Cortex of kidney (tissue), 1 donor: Measurements from ENCODE around the gene HP1BP3.

Source experiments
- DNase-seq: peaks from one replicate; lab custom pipeline; 2025; lab: John Stamatoyannopoulos, UW

Gene HP1BP3

DNA sequence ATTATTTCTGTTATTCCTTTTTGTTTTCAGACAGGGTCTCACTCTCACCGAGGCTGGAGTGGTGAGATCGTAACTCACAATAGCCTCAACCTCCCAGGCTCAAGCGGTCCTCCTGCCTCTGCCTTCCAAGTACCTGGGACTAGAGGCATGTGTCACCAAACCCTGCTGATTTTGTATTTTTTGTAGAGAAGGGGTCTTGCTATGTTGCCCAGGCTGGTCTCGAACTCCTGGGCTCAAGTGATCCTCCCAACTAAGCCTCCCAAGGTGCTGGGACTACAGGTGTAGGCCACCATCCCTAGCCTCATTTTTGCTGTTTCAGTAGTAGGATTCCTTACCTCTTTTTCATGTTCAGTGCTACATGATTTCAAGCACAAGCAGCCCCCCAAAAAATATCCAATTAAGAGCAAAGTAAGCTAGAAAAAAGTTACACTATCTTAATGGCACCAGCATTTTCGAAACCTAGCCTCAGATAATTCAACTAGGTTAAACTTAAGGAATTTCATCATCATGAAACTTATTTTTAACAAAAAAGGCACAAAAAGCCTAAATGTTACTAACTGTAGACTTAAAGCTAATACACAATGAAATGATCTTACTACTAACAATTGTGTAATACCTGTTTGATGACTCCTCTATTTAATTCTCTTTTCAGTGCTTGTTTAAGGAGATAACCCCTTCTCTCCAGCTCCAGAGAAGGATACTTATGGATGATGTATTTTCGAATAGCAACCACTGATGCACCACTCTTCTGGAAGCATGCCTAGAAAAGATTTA is 16.6 kb downstream of the HP1BP3 start:
- no peak for DNase-seq

- no peak for DNase-seq
Observed at GRCh38 chr1:20767271-20767670, 19.8 kb downstream of the HP1BP3 start.

GRCh38 chr1:20763417-20763816 is 23.7 kb downstream of the HP1BP3 start:
- no peak for DNase-seq

GRCh38 chr1:20760322-20760721 is 26.8 kb downstream of the HP1BP3 start:
- no peak for DNase-seq

- DNase-seq: no peak
Observed at GRCh38 chr1:20753589-20753988, 33.5 kb downstream of the HP1BP3 start.

DNA sequence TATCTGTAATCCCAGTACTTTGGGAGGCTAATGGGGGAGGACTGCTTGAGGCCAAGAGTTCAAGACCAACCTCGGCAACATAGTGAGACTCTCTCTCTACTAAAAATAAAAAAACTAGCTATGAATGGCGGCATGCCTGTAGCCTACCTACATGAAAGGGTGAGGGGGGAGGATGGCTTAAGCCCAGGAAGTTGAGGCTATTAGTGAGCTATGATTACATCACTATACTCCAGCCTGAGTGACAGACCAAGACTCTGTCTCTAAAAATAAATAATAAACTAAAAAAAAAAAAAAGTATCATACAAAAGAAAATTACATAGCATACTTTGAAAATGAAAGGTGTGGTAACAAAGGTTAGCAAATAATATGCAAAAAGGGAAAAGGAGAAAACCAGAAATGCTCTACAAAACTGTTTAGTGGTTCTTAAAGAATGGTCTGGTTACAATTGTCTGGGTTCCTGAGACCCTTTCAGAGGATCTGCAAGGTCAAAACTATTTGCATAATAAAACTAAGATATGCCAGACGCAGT is 35.6 kb downstream of the HP1BP3 start:
- DNase-seq: no peak

DNA sequence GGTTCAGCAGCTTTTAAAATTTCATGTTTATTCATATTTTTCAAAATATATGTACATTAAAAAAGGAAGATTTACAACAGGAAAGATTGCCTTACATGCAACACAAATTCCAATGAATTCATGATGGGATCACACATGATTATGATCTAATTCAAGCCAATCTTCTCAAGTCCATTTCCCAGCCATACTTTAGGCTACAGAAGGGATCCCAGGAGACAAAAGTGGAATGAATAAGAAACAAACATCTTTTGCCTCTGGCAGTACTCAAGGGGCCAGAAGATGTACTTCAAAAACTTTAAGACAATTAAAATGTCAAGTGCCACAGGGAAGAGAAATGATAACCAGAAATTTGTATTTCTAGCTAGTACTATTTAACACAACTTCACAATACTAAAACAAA is 44.4 kb downstream of the HP1BP3 start:
- no peak for DNase-seq

GRCh38 chr1:20740781-20741180 is 46.3 kb downstream of the HP1BP3 start:
- no peak for DNase-seq

- no peak for DNase-seq
Observed at GRCh38 chr1:20739225-20739624, 47.9 kb downstream of the HP1BP3 start.

- no peak for DNase-seq
Observed at GRCh38 chr1:20735581-20736111, 51.5 kb downstream of the HP1BP3 start.

DNA sequence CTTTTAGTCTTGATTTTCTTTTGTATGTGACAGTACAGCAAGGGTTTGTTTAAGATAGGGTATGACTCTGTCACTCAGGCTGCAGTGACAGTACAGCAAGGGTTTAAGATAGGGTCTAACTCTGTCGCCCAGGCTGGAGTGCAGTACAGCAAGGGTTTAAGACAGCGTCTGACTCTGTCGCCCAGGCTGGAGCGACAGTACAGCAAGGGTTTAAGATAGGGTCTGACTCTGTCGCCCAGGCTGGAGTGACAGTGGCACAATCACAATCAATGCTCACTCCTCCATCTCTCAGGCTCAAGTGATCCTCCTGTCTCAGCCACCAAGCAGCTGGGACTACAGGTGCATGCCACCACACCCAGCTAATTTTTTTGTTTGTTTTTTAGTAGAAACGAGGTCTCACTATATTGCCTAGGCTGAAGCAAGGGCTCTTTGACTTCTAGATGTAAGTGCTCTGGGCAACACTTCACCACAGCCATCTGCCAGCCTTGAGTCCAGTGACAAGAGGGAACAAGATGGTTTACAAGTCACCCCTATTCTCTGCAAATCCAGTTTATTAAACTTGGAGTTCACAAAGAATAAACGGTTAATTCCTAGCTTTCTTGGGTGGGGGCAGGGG is 53.6 kb downstream of the HP1BP3 start:
- no peak for DNase-seq

DNA sequence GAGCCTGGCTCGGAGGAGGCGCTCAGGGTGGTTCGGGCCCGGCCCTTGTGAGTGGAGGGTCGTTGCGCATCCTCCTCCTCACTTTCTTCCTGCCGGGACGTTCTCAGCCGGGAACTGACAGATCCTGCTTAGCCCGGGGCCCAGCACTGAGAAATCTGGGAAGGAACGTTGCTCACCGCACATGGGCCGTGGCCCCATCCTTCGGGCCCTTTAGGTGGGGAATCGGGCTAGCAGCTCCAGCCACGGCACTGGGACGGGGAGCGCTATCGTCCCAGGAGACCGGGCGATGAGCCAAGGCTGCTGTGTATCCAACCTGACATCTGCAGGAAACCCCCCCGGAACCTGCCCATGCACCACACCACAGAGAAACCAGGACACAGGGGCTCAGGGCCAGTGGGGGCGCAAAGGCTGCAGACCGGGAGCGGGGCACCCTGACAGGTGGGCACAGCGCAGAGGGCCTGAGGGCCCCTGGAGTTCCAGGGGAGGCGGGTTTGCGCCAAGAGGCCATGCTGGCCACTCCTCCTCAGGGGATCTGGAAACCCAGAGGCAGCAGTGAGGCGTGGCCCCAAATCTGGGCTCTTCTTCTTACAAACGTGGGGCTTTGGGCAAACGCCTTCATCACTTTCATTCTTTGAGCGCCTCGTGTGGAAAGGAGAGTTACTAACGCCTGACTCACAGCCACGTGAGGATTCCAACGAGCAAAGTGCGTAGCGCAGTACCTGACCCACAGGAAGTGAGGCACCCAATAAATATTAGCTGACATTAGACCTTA is 54.3 kb downstream of the HP1BP3 start, which contains the start of gene SH2D5:
Gene SH2D5 (minus strand): TSS at position 116 of the 772 bp plus-strand sequence. CDS start 4,659 bp downstream, outside the sequence.
- no peak for DNase-seq

DNA sequence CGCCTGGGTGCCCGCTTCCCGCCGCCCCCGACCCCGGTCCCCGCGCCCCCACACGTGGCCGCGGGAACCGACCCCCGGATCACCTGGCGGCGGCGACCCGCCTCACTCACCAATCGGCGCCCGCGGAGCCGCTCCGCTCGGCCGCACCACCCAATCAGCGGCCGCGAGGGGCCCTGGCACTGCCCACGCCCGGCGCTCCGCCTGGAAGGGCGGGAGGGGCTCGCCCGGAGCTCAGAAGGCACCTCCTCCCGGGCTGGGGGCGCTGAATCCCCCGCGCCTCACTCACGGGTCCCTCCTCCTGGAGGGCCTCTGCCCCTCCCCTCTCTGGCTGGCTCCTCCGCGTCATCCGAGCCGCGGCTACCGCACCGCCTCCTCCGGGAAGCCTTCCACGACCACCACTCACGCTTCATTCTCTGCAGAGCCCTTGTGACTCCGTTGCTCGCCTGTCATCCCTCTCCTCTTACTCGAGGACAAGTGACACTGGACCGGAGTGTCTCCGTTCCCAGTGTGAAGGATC is 55.0 kb downstream of the HP1BP3 start:
- no peak for DNase-seq

- DNase-seq: no peak
Observed at GRCh38 chr1:20731057-20731991, 55.8 kb downstream of the HP1BP3 start.

GRCh38 chr1:20730690-20731056 is 56.4 kb downstream of the HP1BP3 start:
- DNase-seq: no peak

GRCh38 chr1:20729990-20730689 is 57.0 kb downstream of the HP1BP3 start:
- DNase-seq: no peak

GRCh38 chr1:20729155-20729931 is 57.8 kb downstream of the HP1BP3 start:
- no peak for DNase-seq

GRCh38 chr1:20728371-20729154 is 58.5 kb downstream of the HP1BP3 start:
- DNase-seq: no peak
